ENCODE measurements around the gene TBC1D5. TPM values are rescaled to one million over a fixed set of nuclear protein-coding genes. Genes with fewer than 3 reads are reported as not detected.
A peak's percentile ranks its signal among the peaks of the same experiment; 100 is the strongest.

The TBC1D5 gene
- total RNA-seq, 1 experiment from 2014 or later: 43.3 TPM

DNA sequence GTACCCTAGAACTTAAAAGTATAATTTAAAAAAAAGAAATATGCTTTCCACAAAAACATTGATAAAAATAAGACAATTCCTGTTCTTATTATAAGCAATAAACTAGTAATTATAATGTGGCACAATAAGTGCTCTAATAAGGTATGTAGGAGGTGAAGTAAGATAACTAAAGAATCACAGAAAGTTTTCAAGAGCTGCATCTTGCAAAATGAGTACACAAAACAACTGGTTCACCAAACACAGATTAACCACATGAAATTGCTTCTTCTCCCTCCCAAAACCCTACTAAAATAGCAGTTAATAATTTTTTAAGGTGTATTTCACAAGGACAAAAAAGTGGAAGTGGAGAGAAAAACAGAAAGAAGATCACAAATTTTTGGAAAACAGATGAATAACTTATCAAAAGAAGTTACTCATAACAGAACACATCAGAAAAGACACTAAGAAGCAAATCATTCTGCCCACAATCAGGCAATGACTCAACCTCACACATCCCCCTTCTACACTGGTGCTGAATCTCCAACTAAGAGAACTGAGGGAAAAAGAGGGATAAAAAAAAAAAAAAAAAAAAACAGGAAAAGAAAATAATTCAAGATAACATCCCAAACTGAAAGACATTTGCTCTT lies 64.2 kb downstream of the TBC1D5 start:
- CTCF ChIA-PET: no interaction called here
- H3K9me3 Mint-ChIP-seq (ENCODE audit: unreplicated experiment): no peaks in the 10 kb centered on the region
- H3K27me3 Mint-ChIP-seq (ENCODE audit: insufficient read depth, unreplicated experiment): no peaks in the 10 kb centered on the region

DNA sequence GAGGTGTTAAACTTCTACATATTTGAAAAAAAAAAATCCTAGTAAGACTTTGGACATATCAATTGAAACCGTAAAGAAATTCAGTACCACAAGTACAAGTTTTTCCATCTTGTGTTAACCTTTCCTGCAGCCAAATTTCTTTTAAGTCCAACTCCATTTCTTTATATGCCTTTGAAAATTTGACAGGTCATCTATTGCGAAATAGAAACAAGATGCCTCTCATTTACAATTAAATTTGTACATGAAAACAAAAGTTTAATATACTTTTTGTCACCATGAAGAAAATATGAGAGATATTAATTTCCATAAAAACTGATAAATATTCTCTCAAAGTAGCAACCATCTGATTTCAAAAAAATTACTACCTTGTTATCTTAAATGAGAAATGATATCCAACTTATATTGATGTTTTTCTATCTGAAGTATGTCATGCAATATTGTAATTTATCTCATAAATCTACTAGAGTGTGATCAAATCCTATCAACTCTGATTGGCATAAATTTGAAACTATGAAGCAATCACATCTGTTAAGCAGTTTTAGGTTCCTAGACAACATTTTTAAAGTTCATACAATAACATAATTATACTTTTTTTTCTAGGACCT lies 68.2 kb downstream of the TBC1D5 start:
- ChIA-PET POLR2A (no interaction called here), CTCF (interaction anchor here (0.8 kb wide), 1 partner anchor 137 kb away, joined by 5 read pairs; no protein-coding TSS in a partner anchor)
- TF ChIP-seq, protein P1, sequence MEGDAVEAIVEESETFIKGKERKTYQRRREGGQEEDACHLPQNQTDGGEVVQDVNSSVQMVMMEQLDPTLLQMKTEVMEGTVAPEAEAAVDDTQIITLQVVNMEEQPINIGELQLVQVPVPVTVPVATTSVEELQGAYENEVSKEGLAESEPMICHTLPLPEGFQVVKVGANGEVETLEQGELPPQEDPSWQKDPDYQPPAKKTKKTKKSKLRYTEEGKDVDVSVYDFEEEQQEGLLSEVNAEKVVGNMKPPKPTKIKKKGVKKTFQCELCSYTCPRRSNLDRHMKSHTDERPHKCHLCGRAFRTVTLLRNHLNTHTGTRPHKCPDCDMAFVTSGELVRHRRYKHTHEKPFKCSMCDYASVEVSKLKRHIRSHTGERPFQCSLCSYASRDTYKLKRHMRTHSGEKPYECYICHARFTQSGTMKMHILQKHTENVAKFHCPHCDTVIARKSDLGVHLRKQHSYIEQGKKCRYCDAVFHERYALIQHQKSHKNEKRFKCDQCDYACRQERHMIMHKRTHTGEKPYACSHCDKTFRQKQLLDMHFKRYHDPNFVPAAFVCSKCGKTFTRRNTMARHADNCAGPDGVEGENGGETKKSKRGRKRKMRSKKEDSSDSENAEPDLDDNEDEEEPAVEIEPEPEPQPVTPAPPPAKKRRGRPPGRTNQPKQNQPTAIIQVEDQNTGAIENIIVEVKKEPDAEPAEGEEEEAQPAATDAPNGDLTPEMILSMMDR (IDR thresholded peaks at IDR 0.05; ENCODE audit: unreplicated experiment): no peak
- Mint-ChIP-seq H3K4me3 (ENCODE audit: unreplicated experiment) (no peak overlapping the region), H3K4me1 (ENCODE audit: insufficient read depth, unreplicated experiment) (peaks cover 12% of the 10 kb centered on the region), H3K36me3 (ENCODE audit: insufficient read depth, unreplicated experiment) (no peaks in the 10 kb centered on the region), H3K9me3 (ENCODE audit: unreplicated experiment) (no peaks in the 10 kb centered on the region), H3K27ac (ENCODE audit: low read depth, unreplicated experiment) (no peak overlapping the region), H3K27me3 (ENCODE audit: insufficient read depth, unreplicated experiment) (no peaks in the 10 kb centered on the region)
- DNase-seq (ENCODE audit: unreplicated experiment): no peak
- intact Hi-C loops (cut with micrococcal nuclease): no loop called here
- BruUV-seq (replicated peaks): no TSS peak

More for the DNA sequence above, 64.2 kb downstream of the TBC1D5 start:
- POLR2A ChIA-PET: no interaction called here
- BruUV-seq (replicated peaks): no TSS peak
- H3K27ac Mint-ChIP-seq (ENCODE audit: low read depth, unreplicated experiment): no peak overlapping the region
- H3K4me1 Mint-ChIP-seq (ENCODE audit: insufficient read depth, unreplicated experiment): peaks cover 11% of the 10 kb centered on the region
- intact Hi-C loops (cut with micrococcal nuclease): no loop called here
- no peaks in the 10 kb centered on the region for H3K36me3 Mint-ChIP-seq (ENCODE audit: insufficient read depth, unreplicated experiment)
- TF ChIP-seq, protein P1 (IDR thresholded peaks at IDR 0.05; ENCODE audit: unreplicated experiment): no peak
- H3K4me3 Mint-ChIP-seq (ENCODE audit: unreplicated experiment): no peak overlapping the region
- peak; percentile 10 for DNase-seq (ENCODE audit: unreplicated experiment)

DNA sequence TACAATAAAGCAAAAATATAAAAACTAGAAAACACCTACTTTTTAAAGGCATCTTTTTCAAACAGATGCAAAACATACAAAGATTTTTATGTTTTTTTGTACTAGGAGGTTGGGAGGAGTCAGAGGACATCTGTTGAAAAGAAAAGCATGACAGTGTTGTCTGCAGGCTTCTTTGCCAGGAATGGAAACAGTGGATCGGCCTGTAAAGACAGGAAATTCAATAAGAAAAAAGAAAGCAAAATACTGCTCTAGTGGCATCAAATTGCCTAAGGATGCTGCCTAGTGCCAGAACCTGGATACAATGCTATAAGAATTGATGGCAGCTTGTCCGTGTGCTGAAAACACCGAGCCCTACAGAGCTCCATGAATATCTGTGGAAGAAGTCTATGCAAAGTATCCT lies 69.9 kb downstream of the TBC1D5 start:
- no peaks in the 10 kb centered on the region for H3K36me3 Mint-ChIP-seq (ENCODE audit: insufficient read depth, unreplicated experiment)
- POLR2A ChIA-PET: interaction anchor here (1.4 kb wide), 1 partner anchor 12 kb away, joined by 3 read pairs; no protein-coding TSS in a partner anchor
- TF ChIP-seq, protein P1 (IDR thresholded peaks at IDR 0.05; ENCODE audit: unreplicated experiment): no peak
- no TSS peak for BruUV-seq (replicated peaks)
- no peaks in the 10 kb centered on the region for H3K27me3 Mint-ChIP-seq (ENCODE audit: insufficient read depth, unreplicated experiment)
- peak overlapping the region; percentile 57 for H3K27ac Mint-ChIP-seq (ENCODE audit: low read depth, unreplicated experiment)
- H3K4me3 Mint-ChIP-seq (ENCODE audit: unreplicated experiment): no peak overlapping the region
- DNase-seq (ENCODE audit: unreplicated experiment): no peak
- intact Hi-C loops (cut with micrococcal nuclease): no loop called here
- peaks cover 6% of the 10 kb centered on the region for H3K4me1 Mint-ChIP-seq (ENCODE audit: insufficient read depth, unreplicated experiment)
- CTCF ChIA-PET: interaction anchor here (0.6 kb wide), 1 partner anchor 169 kb away, joined by 3 read pairs; no protein-coding TSS in a partner anchor
- no peaks in the 10 kb centered on the region for H3K9me3 Mint-ChIP-seq (ENCODE audit: unreplicated experiment)

- CTCF ChIA-PET: interaction anchor here (0.7 to 0.9 kb wide), 2 partner anchors 171 to 241 kb away, joined by 3 read pairs; no protein-coding TSS in a partner anchor
- POLR2A ChIA-PET: no interaction called here
- TF ChIP-seq, protein P1 (IDR thresholded peaks at IDR 0.05; ENCODE audit: unreplicated experiment): no peak
Measured at GRCh38 chr3:17670749-17671148, 71.7 kb downstream of the TBC1D5 start.

More at GRCh38 chr3:17670749-17671148, 71.7 kb downstream of the TBC1D5 start:
- no TSS peak for BruUV-seq (replicated peaks)
- no peak for DNase-seq (ENCODE audit: unreplicated experiment)
- no peak overlapping the region for H3K4me3 Mint-ChIP-seq (ENCODE audit: unreplicated experiment)
- intact Hi-C loops (cut with micrococcal nuclease): no loop called here
- no peak overlapping the region for H3K27ac Mint-ChIP-seq (ENCODE audit: low read depth, unreplicated experiment)
- H3K27me3 Mint-ChIP-seq (ENCODE audit: insufficient read depth, unreplicated experiment): no peaks in the 10 kb centered on the region
- no peaks in the 10 kb centered on the region for H3K9me3 Mint-ChIP-seq (ENCODE audit: unreplicated experiment)
- no peaks in the 10 kb centered on the region for H3K36me3 Mint-ChIP-seq (ENCODE audit: insufficient read depth, unreplicated experiment)
- peaks cover 6% of the 10 kb centered on the region for H3K4me1 Mint-ChIP-seq (ENCODE audit: insufficient read depth, unreplicated experiment)
